PFSK-1 (cell line): ENCODE results near the gene APBA2.

ENCODE experiments used
- FOXP2 ChIP-seq: optimal IDR thresholded peaks from 2 replicates; pipeline ENCODE3; 2011; ENCODE audit warnings: borderline replicate concordance, control low read depth, inconsistent platforms; ENCODE audit not compliant: insufficient read depth; ENCODE audit errors: extremely low read length, extremely low read depth
- POLR2AphosphoS5 ChIP-seq: IDR thresholded peaks from 2 replicates; pipeline ENCODE4 v1.6.1; 2012; ENCODE audit warnings: low read depth, mild to moderate bottlenecking, control low read depth, low read length, moderate library complexity
- REST ChIP-seq, 2 experiments: IDR thresholded peaks; 2 replicates each; pipeline versions ENCODE4 v1.6.1 to v1.8.0; 2011 to 2012; ENCODE audit warnings: low read depth in 2 of 2, low read length in 2 of 2, control low read depth in 1 of 2, inconsistent platforms in 1 of 2, mild to moderate bottlenecking in 1 of 2, moderate library complexity in 1 of 2; ENCODE audit not compliant: insufficient read depth in 1 of 2
- TAF1 ChIP-seq: IDR thresholded peaks from 2 replicates; pipeline ENCODE4 v1.6.1; 2012; ENCODE audit warnings: low read length, control low read depth, borderline replicate concordance; ENCODE audit not compliant: insufficient read depth

- TF ChIP-seq REST (IDR thresholded peaks at IDR 0.05; ENCODE audit: insufficient read depth in 1 of 2, low read depth in 2 of 2, low read length in 2 of 2) (no peak), TAF1 (no peak), POLR2AphosphoS5 (no peak), FOXP2 (no peak)
Observed at GRCh38 chr15:28964098-28964497, 78.3 kb downstream of the APBA2 start.
